K562 (cell line): ENCODE results near the gene MALAT1. TPM values are rescaled to one million over a fixed set of nuclear protein-coding genes. Genes with fewer than 3 reads are reported as not detected.

ENCODE experiments used
- ATAC-seq: fragments of 200-7000 bp; cut with Tn5 transposase; 3 replicates; pipeline ENCODE4 v1.9.1; 2020; ENCODE audit warnings: moderate library complexity
- BruUV-seq: library from RNA; stranded (reverse); fragments of 400-500 nt; replicated peaks from 2 replicates; lab custom pipeline; 2021; lab: Mats Ljungman, UMichigan
- CTCF ChIA-PET: fragments of 300-600 bp; formaldehyde crosslinking; extraction: SDS; loops from one replicate; lab custom pipeline; 2021; ENCODE audit warnings: low intra/inter-chr PET ratio; lab: Yijun Ruan, JAX
- POLR2A ChIA-PET: fragments of 300-600, 350-650 bp; sonication (Branson Sonifier 250); formaldehyde crosslinking; extraction: SDS; loops from one replicate; lab custom pipeline; 2021; ENCODE audit warnings: antibody characterized with exemption, inconsistent platforms; lab: Yijun Ruan, JAX
- DNase-seq, 4 experiments: peaks; one replicate each; pipeline versions ENCODE4 v3.0.0 to v3.0.0-alpha.2; 2011 to 2018; ENCODE audit warnings: low spot score in 3 of 4, mixed read lengths in 3 of 4; ENCODE audit errors: extremely low read depth in 1 of 4
- FAIRE-seq: peaks from 2 replicates; lab custom pipeline; 2011; peaks lifted over from hg19 to GRCh38; lab: Jason Lieb, UNC
- H2AFZ ChIP-seq: 2 replicates; pipeline ENCODE4 v1.6.0; 2011; ENCODE audit warnings: low read depth, low read length, control low read depth, inconsistent platforms
- H3K27ac ChIP-seq: fragments of 200-600 bp; 3 replicates; pipeline ENCODE4 v1.8.0; 2011; ENCODE audit warnings: low read depth, mild to moderate bottlenecking, control low read depth, inconsistent platforms, low read length, moderate library complexity, mixed read lengths; ENCODE audit errors: extremely low read depth
- H3K27me3 ChIP-seq, 2 experiments: fragments of 300-600 bp in 1 of 2; 2 replicates in 1 of 2; 3 replicates in 1 of 2; pipeline versions ENCODE4 v1.6.0 to v1.8.0; 2011; ENCODE audit warnings: inconsistent platforms in 2 of 2, low read length in 2 of 2, mild to moderate bottlenecking in 1 of 2, mixed read lengths in 1 of 2, moderate library complexity in 1 of 2; ENCODE audit not compliant: control insufficient read depth in 2 of 2, insufficient read depth in 2 of 2
- H3K36me3 ChIP-seq: fragments of 300-600 bp; 3 replicates; pipeline ENCODE4 v1.8.0; 2011; ENCODE audit warnings: mild to moderate bottlenecking, low read length, inconsistent platforms; ENCODE audit not compliant: control insufficient read depth, insufficient read depth
- H3K4me1 ChIP-seq, 2 experiments: fragments of 200-600 bp in 1 of 2; replicated peaks in 1 of 2; 2 replicates in 1 of 2; 3 replicates in 1 of 2; pipeline versions ENCODE4 v1.5.1 to v1.8.0; 2011; ENCODE audit warnings: inconsistent platforms in 2 of 2, low read length in 2 of 2, mild to moderate bottlenecking in 1 of 2, mixed read lengths in 1 of 2, moderate library complexity in 1 of 2; ENCODE audit not compliant: control insufficient read depth in 2 of 2, insufficient read depth in 2 of 2
- H3K4me2 ChIP-seq: 2 replicates; pipeline ENCODE4 v1.6.1; 2011; ENCODE audit warnings: low read length, control low read depth, inconsistent platforms, mixed read lengths; ENCODE audit not compliant: insufficient read depth
- H3K4me3 ChIP-seq: fragments of 200-600 bp; sonication (generic), shearing (Covaris generic); 2 replicates; pipeline ENCODE4 v1.5.1; 2016; ENCODE audit warnings: control low read depth, inconsistent platforms
- H3K79me2 ChIP-seq: fragments of 200-600 bp; 3 replicates; pipeline ENCODE4 v1.8.0; 2011; ENCODE audit warnings: low read length, inconsistent platforms; ENCODE audit not compliant: control insufficient read depth, insufficient read depth
- H3K9ac ChIP-seq, 2 experiments: 2 replicates each; pipeline versions ENCODE4 v1.6.0 to v1.6.1; 2011; ENCODE audit warnings: low read depth in 2 of 2, low read length in 2 of 2, control low read depth in 1 of 2, inconsistent platforms in 1 of 2, mild to moderate bottlenecking in 1 of 2, mixed read lengths in 1 of 2; ENCODE audit not compliant: insufficient read depth in 1 of 2
- H3K9me1 ChIP-seq: one replicate; pipeline ENCODE4 v1.6.0; 2011; ENCODE audit warnings: inconsistent platforms, mild to moderate bottlenecking, low read length, moderate library complexity; ENCODE audit not compliant: control insufficient read depth, insufficient read depth
- H3K9me3 ChIP-seq: replicated peaks from 2 replicates; pipeline ENCODE4 v1.5.1; 2011; ENCODE audit warnings: low read depth, low read length, inconsistent platforms; ENCODE audit not compliant: control insufficient read depth, insufficient read depth
- H4K20me1 ChIP-seq: replicated peaks from 2 replicates; pipeline ENCODE4 v1.6.1; 2011; ENCODE audit warnings: low read length, inconsistent platforms, mixed read lengths; ENCODE audit not compliant: control insufficient read depth, insufficient read depth
- DEAF1 ChIP-seq: fragments of 450-650 bp; formaldehyde crosslinking; IDR thresholded peaks from 2 replicates; pipeline ENCODE4 v1.4.0; 2020; ENCODE audit warnings: mild to moderate bottlenecking, moderate library complexity
- ERF ChIP-seq: fragments of 450-650 bp; formaldehyde crosslinking; IDR thresholded peaks from 2 replicates; pipeline ENCODE4 v1.4.0; 2020; ENCODE audit warnings: mild to moderate bottlenecking, mixed read lengths
- ESRRB ChIP-seq: fragments of 250-450 bp; sonication (Bioruptor Pico); IDR thresholded peaks from 2 replicates; pipeline ENCODE4 v1.5.0; 2020; ENCODE audit warnings: mild to moderate bottlenecking, moderate library complexity, borderline replicate concordance
- FOXA1 ChIP-seq: fragments of 450-650 bp; IDR thresholded peaks from 2 replicates; pipeline ENCODE4 v1.6.1; 2016; ENCODE audit warnings: mild to moderate bottlenecking, borderline replicate concordance
- HCFC1 ChIP-seq: IDR thresholded peaks from 2 replicates; pipeline ENCODE4 v1.6.1; 2012; ENCODE audit warnings: low read depth, low read length, improper control_type of control experiment
- MAZ ChIP-seq, 2 experiments: fragments of 450-650 bp in 1 of 2; sonication (generic) in 1 of 2; formaldehyde crosslinking; IDR thresholded peaks in 1 of 2; conservative IDR thresholded peaks in 1 of 2; 2 replicates each; pipeline versions ENCODE4 v1.4.0 to v1.5.0; 2020; ENCODE audit warnings: mild to moderate bottlenecking in 1 of 2, missing genetic modification reagents in 1 of 2
- STAT5A ChIP-seq: IDR thresholded peaks from 2 replicates; pipeline ENCODE4 v1.6.1; 2012; ENCODE audit warnings: low read length, inconsistent platforms, borderline replicate concordance
- TEAD2 ChIP-seq: fragments of 450-650 bp; IDR thresholded peaks from 2 replicates; pipeline ENCODE4 v1.6.1; 2016; ENCODE audit warnings: missing genetic modification characterization, control low read depth, missing compliant biosample characterization
- THAP7 ChIP-seq: fragments of 250-450 bp; sonication (Bioruptor Pico); IDR thresholded peaks from 2 replicates; pipeline ENCODE4 v1.5.0; 2021
- ZBTB33 ChIP-seq: sonication (generic); formaldehyde crosslinking; IDR thresholded peaks from 2 replicates; pipeline ENCODE4 v1.8.1; 2023; ENCODE audit warnings: mild to moderate bottlenecking, missing genetic modification reagents
- ZNF175 ChIP-seq: fragments of 200-800 bp; sonication (Bioruptor generic); IDR thresholded peaks from 2 replicates; pipeline ENCODE4 v1.6.1; 2016; ENCODE audit warnings: low read depth, mild to moderate bottlenecking, missing genetic modification characterization, missing compliant biosample characterization
- ZNF217 ChIP-seq: sonication (generic); formaldehyde crosslinking; IDR thresholded peaks from 2 replicates; pipeline ENCODE4 v1.8.0; 2022; ENCODE audit warnings: mild to moderate bottlenecking, missing genetic modification reagents
- ZNF445 ChIP-seq: fragments of 250-450 bp; sonication (Bioruptor Pico); IDR thresholded peaks from 2 replicates; pipeline ENCODE4 v1.4.0; 2020; ENCODE audit warnings: low read depth, mild to moderate bottlenecking, moderate library complexity
- ZNF780A ChIP-seq: fragments of 250-450 bp; sonication (Bioruptor Pico); IDR thresholded peaks from 2 replicates; pipeline ENCODE4 v1.5.0; 2021; ENCODE audit warnings: mild to moderate bottlenecking
- WGBS: fragments of 100-300 bp; shearing (Covaris generic); methylation state at CpG from one replicate; pipeline ENCODE4 v1.1.6; 2016; ENCODE audit warnings: low coverage, mixed read lengths; ENCODE audit not compliant: insufficient coverage; ENCODE audit errors: missing lambda C conversion rate; 5-methylcytosine and 5-hydroxymethylcytosine counted together
- in situ Hi-C: fragments of 300-500 bp; cut with MboI; formaldehyde crosslinking; loops from 4 replicates; pipeline ENCODE4 v1.15.0; 2018; ENCODE audit warnings: inconsistent platforms, mixed read lengths
- intact Hi-C: fragments of 100-400 bp; cut with micrococcal nuclease; formaldehyde crosslinking; loops from 2 replicates; pipeline ENCODE4 v1.14.2; 2022
- polyA plus RNA-seq, 8 experiments: library from polyadenylated mRNA; depleted of rRNA in 4 of 8; stranded (reverse) in 5 of 8; unstranded in 3 of 8; fragments of >200 nt; fragmentation: Nextera tagmentation in 2 of 8; fragmentation: Illumina TruSeq in 1 of 8; extraction: Ambion mirVana in 2 of 8; extraction: Trizol in 1 of 8; gene quantifications; 2 replicates each; pipeline versions ENCODE4 v1.2.1 to v1.2.3, GENCODE V29; 2011 to 2014; ENCODE audit warnings: inconsistent platforms in 1 of 8, missing spikeins in 1 of 8
- total RNA-seq, 7 experiments: library from RNA; depleted of rRNA in 6 of 7; stranded (reverse); fragments of >200 nt in 6 of 7; fragmentation: Illumina TruSeq in 2 of 7; extraction: Trizol in 2 of 7; gene quantifications; 2 replicates each; pipeline versions ENCODE4 v1.2.1 to v1.2.3, GENCODE V29; 2011 to 2021; ENCODE audit warnings: low replicate concordance in 1 of 7

Gene MALAT1
- total and polyA plus RNA-seq, 9 of the 15 experiments (the other 6 are each of a cell fraction or from before 2014, with no cell fraction given): 363 to 8,715 (median 2,351) TPM

- TF ChIP-seq DEAF1: no peak
These were observed 25.3 kb downstream of the MALAT1 start (continued) for GRCh38 chr11:65524014-65524740.

GRCh38 chr11:65524741-65525545 is 26.1 kb downstream of the MALAT1 start, which contains the start of gene SCYL1:
TSS of gene SCYL1 (plus strand) at chr11:65525083. CDS start at chr11:65525154, 71 bp downstream.
- Histone ChIP-seq H3K9me3 (no peaks in the 10 kb centered on the region), H3K27ac (peak within 1 kb of the TSS; percentile 90), H3K9ac (peak within 1 kb of the TSS; percentile 90 to 94), H3K4me2 (peak within 1 kb of the TSS; percentile 97), H3K9me1 (peaks cover 4% of the 10 kb centered on the region), H3K4me1 (peaks cover 38 to 48% of the 10 kb centered on the region in 2 experiments), H3K4me3 (peak within 1 kb of the TSS; percentile 100), H2AFZ (peak within 1 kb of the TSS; percentile 91), H4K20me1 (0 out of 2 replicates have a peak, but pooled peaks cover 4% of the 10 kb centered on the region), H3K36me3 (peaks cover 34% of the 10 kb centered on the region; the same call in 2 of the 3 replicates), H3K27me3 (no peaks in the 10 kb centered on the region), H3K79me2 (peaks cover 26% of the 10 kb centered on the region)
- peak; percentile 87 for ATAC-seq
- no peak for FAIRE-seq
- under 1% methylated on average over 37 of the region's 82 CpGs for WGBS
- ChIA-PET POLR2A (interaction anchor here (0.5 to 6.5 kb wide), 13 partner anchors 11 to 248 kb away, joined by 3 to 48 read pairs (median 5); partner anchors contain the start of genes MALAT1 and NEAT1), CTCF (no interaction called here)
- DNase-seq: peak; percentile 74 to 96 (median 95)
- no TSS peak for BruUV-seq
- in situ Hi-C loops (no loop called here), intact Hi-C loops (loop anchor here (5.0 kb wide), 1 partner anchor 47 kb away; the partner anchor contains the start of genes FAM89B and ZNRD2)
- TF ChIP-seq ZNF217 (CRISPR knock-in tag) (no peak), HCFC1 (no peak), STAT5A (no peak), ZNF780A (CRISPR knock-in tag) (no peak), MAZ (CRISPR knock-in tag; conservative IDR thresholded peaks at IDR 0.05 in 1 of 2, IDR thresholded peaks at IDR 0.05 in 1 of 2) (peak; percentile 73 to 76), ESRRB (CRISPR knock-in tag) (no peak), TEAD2 (tag) (no peak), ZNF445 (CRISPR knock-in tag) (no peak), ERF (CRISPR knock-in tag) (no peak), THAP7 (no peak), FOXA1 (no peak), ZNF175 (CRISPR knock-in tag) (no peak), ZBTB33 (no peak)
